ENCODE results near the gene JPH4. TPM values are rescaled to one million over a fixed set of nuclear protein-coding genes. Genes with fewer than 3 reads are reported as not detected.

Gene JPH4
- total RNA-seq, 1 donor from 2014 or later = 0.19 TPM

DNA sequence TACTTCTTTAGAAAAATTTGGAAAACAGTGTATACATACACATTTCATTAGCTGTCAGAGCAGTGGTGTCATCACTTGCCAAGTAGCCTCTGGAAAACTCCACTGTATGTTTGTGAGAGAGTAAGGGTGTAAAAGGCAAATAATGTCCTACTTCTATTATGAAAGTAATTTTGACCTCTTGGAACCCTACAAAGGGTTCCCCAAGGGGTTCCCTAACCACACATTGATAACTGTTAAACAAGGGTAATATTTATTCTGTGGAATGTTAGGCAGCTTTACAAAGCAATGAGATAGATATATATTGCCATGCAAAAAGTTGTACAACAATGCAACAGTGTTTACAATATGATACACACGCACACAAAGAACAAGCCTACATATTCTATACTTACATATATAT is 38.9 kb upstream of the JPH4 start:
- TF ChIP-seq, protein P1, sequence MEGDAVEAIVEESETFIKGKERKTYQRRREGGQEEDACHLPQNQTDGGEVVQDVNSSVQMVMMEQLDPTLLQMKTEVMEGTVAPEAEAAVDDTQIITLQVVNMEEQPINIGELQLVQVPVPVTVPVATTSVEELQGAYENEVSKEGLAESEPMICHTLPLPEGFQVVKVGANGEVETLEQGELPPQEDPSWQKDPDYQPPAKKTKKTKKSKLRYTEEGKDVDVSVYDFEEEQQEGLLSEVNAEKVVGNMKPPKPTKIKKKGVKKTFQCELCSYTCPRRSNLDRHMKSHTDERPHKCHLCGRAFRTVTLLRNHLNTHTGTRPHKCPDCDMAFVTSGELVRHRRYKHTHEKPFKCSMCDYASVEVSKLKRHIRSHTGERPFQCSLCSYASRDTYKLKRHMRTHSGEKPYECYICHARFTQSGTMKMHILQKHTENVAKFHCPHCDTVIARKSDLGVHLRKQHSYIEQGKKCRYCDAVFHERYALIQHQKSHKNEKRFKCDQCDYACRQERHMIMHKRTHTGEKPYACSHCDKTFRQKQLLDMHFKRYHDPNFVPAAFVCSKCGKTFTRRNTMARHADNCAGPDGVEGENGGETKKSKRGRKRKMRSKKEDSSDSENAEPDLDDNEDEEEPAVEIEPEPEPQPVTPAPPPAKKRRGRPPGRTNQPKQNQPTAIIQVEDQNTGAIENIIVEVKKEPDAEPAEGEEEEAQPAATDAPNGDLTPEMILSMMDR (IDR thresholded peaks at IDR 0.05; ENCODE audit: borderline replicate concordance) = no peak
- no peak overlapping the region for H3K27ac ChIP-seq (replicated peaks)
- no peak overlapping the region for H3K4me3 ChIP-seq
- no peaks in the 10 kb centered on the region for H3K4me1 ChIP-seq
- no peaks in the 10 kb centered on the region for H3K9me3 ChIP-seq (replicated peaks)
- intact Hi-C loops (cut with micrococcal nuclease) = no loop called here
- H3K36me3 ChIP-seq = no peaks in the 10 kb centered on the region
- DNase-seq = no peak
- peaks cover 42% of the 10 kb centered on the region for H3K27me3 ChIP-seq (ENCODE audit: low read depth)

DNA sequence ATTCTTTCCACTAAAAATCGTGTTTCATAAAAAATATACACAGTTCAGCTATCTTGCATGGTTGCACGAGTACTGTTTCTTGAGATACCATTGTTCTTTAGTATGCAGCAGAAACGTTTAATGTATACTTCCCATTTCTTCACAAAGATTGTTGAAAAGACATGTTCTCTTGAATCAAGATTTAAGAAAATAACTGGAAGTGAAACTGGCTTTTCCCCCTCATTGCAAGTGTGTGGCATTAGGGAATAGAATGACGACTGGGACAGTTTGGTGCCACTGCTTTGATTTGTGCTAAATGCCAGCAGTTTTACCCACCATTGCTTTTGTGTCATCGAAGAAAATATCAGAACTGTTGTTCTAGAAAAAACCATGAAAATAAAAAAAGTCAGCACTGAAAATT is 37.3 kb upstream of the JPH4 start:
- no peaks in the 10 kb centered on the region for H3K36me3 ChIP-seq
- H3K27me3 ChIP-seq (ENCODE audit: low read depth) = peaks cover 48% of the 10 kb centered on the region
- H3K4me1 ChIP-seq = no peaks in the 10 kb centered on the region
- no peaks in the 10 kb centered on the region for H3K9me3 ChIP-seq (replicated peaks)
- no peak for DNase-seq
- TF ChIP-seq, protein P1 (IDR thresholded peaks at IDR 0.05; ENCODE audit: borderline replicate concordance) = no peak
- H3K4me3 ChIP-seq = no peak overlapping the region
- intact Hi-C loops (cut with micrococcal nuclease) = no loop called here
- H3K27ac ChIP-seq (replicated peaks) = no peak overlapping the region

DNA sequence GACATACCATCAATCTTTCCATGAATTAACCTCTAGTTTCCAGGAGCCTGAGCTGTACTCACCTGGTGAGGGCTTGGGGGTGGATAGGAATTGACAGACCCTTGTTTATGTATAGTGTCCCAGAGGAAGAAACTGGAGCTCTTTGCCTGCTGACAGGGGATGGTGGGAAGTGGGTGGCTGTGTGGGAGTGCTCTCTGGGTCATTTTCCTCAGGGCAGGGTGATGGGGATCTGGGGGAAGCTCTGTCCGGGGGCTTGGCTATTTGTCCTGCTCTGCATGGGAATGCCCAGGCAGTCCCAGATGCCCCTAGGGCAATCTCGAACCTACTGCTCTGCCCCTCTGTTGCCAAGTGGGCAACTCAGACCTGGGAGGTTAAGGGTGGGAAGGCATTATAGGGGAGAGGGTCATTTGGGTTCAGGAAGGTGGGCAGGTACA is 35.8 kb upstream of the JPH4 start:
- DNase-seq = no peak
- H3K27me3 ChIP-seq (ENCODE audit: low read depth) = peaks cover 48% of the 10 kb centered on the region
- H3K4me1 ChIP-seq = no peaks in the 10 kb centered on the region
- no peaks in the 10 kb centered on the region for H3K9me3 ChIP-seq (replicated peaks)
- intact Hi-C loops (cut with micrococcal nuclease) = no loop called here
- H3K27ac ChIP-seq (replicated peaks) = no peak overlapping the region
- no peaks in the 10 kb centered on the region for H3K36me3 ChIP-seq
- TF ChIP-seq, protein P1 (IDR thresholded peaks at IDR 0.05; ENCODE audit: borderline replicate concordance) = no peak
- no peak overlapping the region for H3K4me3 ChIP-seq

DNA sequence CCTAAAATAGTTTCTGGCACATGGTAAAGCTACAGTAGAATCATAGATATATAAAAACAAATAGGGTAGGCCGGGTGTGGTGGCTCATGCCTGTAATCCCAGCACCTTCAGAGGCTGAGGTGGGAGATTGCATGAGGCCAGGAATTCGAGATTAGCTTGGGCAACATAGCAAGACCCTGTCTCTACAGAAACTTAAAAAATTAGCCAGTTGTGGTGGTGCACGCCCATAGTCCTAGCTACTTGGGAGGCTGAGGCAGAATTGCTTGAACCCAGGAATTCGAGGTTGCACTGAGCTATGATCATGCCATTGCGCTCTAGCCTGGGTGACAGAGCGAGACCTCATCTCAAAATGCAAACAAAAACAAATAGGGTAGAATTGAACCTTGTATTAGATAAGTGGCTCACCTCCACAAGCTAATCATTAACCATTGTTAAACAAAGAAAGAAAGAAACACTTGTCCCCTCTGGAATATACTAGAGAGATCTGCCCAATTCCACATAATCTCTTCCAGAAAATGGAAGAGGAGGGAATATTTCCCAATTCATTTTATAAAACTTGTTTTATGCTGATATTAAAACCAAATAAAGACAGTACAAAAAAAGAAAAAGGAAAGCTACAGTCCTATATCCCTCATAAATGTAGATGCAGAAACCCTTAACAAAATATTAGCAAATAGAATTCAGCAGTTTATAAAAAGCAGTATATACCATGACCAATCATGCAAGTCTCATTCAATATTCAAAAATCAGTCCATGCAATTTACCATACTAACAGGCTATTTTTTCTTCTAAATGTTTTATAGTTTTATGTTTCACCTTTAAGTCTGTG is 34.9 kb upstream of the JPH4 start:
- H3K4me3 ChIP-seq = no peak overlapping the region
- H3K9me3 ChIP-seq (replicated peaks) = no peaks in the 10 kb centered on the region
- TF ChIP-seq, protein P1 (IDR thresholded peaks at IDR 0.05; ENCODE audit: borderline replicate concordance) = no peak
- intact Hi-C loops (cut with micrococcal nuclease) = no loop called here
- no peaks in the 10 kb centered on the region for H3K36me3 ChIP-seq
- no peak for DNase-seq
- no peak overlapping the region for H3K27ac ChIP-seq (replicated peaks)
- no peaks in the 10 kb centered on the region for H3K4me1 ChIP-seq
- H3K27me3 ChIP-seq (ENCODE audit: low read depth) = peaks cover 44% of the 10 kb centered on the region

DNA sequence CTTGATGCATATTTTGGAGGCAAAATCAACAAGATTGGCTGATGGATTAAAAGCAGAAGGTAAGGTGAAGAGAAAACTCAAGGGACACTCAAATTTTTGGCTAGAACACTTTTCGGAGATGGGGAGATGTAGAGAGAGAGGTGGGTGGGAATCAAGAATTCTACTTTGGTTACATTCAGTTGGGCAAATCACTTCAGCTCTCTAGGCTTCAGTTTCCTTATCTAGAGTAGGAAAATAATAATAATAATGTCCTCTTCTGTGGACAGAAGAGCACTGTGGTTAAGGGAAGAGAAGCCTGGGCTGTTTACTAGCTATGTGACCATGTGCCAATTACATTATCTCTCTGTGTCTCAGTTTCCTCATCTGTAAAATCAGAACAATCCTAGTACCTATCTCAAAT is 34.2 kb upstream of the JPH4 start:
- Histone ChIP-seq H3K27ac (replicated peaks) (no peak overlapping the region), H3K4me3 (no peak overlapping the region), H3K36me3 (no peaks in the 10 kb centered on the region), H3K27me3 (ENCODE audit: low read depth) (peaks cover 41% of the 10 kb centered on the region), H3K9me3 (replicated peaks) (no peaks in the 10 kb centered on the region), H3K4me1 (no peaks in the 10 kb centered on the region)
- intact Hi-C loops (cut with micrococcal nuclease) = no loop called here
- DNase-seq = no peak
- TF ChIP-seq, protein P1 (IDR thresholded peaks at IDR 0.05; ENCODE audit: borderline replicate concordance) = no peak
